Ecto neural progenitor cell (in vitro differentiated cells): Measurements from ENCODE around the gene WDR70.
"Not testable (repeated sequence)": the region's sequence is repeated elsewhere in the genome, so short reads cannot be mapped to it uniquely, and the experiment has no call there.

Experiments used
- DNase-seq: peaks from one replicate; pipeline ENCODE4 v3.0.0-alpha.2; 2018; ENCODE audit warnings: low spot score

The WDR70 gene

DNA sequence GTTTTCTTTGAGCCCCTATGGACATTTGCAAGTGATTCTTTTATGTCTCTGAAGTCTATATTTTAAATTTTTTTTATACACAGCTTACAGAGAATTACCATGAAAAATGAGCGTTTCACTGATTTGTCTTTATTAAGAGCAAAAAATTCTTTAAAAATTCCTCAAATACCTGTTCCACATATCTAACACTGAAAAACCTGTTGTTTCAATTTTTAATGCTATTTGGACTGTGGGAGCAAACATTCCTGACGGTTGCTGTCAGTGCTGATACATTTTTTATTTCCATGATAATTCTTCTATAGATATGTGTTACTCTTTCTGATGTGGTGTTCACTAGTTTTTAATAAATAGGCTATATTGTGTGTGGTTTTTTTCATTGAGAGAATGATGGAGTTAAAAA, 261.0 kb downstream of the WDR70 start:
- DNase-seq, result no peak

GRCh38 chr5:37641933-37642332, 262.8 kb downstream of the WDR70 start:
- DNase-seq, result no peak

DNA sequence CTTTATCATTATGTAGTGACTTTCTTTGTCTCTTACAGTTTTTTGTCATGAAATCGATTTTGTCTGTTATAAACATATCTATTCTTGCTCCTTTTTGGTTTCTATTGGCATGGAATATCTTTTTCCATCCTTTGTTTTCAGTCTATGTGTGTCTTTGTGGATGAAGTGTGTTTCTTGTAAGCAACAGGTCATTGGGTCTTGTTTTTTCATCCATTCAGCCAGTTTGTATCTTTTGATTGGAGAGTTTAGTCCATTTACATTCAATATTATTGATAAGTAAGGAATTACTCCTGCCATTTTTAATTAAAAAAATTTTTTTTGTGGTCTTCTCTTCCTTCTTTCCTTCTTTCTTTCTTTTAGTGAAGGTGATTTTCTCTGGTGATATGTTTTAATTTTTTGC, 266.6 kb downstream of the WDR70 start:
- DNase-seq, result no peak

DNA sequence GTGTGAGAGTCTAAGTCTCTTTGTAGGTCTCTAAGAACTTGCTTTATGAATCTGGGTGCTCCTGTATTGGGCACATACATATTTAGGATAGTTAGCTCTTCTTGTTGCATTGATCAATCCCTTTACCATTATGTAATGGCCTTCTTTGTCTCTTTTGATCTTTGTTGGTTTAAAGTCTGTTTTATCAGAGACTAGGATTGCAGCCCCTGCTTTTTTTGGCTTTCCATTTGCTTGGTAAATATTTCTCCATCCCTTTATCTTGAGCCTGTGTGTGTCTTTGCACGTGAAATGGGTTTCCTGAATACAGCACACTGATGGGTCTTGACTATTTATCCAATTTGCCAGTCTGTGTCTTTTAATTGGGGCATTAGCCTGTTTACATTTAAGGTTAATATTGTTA, 275.4 kb downstream of the WDR70 start:
- not testable (repeated sequence) for DNase-seq

GRCh38 chr5:37657046-37657445, 277.9 kb downstream of the WDR70 start:
- no peak for DNase-seq

GRCh38 chr5:37658440-37658839, 279.3 kb downstream of the WDR70 start:
- DNase-seq, result no peak

DNA sequence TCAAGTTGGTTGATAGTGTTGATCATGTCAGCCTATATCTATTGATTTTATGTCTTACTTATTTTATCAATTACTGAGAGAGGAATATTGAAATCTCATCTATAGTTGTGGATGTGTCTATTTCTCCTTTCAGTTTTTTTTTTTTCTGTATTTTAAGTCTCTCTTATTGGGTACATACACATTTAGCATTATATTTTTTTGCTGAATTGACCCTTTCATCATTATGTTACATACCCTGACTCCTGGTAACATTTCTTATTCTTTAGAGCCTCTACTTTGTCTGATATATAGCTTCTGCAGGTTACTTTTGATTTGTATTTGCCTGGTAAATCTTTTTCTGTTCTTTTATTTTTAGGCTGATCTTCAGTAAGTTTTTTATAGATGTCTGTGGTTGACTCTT, 281.2 kb downstream of the WDR70 start:
- no peak for DNase-seq

GRCh38 chr5:37661227-37661920, 282.3 kb downstream of the WDR70 start:
- no peak for DNase-seq

- DNase-seq, result no peak
Observed at GRCh38 chr5:37661951-37662350, 282.8 kb downstream of the WDR70 start.

GRCh38 chr5:37662362-37662761, 283.2 kb downstream of the WDR70 start:
- no peak for DNase-seq

DNA sequence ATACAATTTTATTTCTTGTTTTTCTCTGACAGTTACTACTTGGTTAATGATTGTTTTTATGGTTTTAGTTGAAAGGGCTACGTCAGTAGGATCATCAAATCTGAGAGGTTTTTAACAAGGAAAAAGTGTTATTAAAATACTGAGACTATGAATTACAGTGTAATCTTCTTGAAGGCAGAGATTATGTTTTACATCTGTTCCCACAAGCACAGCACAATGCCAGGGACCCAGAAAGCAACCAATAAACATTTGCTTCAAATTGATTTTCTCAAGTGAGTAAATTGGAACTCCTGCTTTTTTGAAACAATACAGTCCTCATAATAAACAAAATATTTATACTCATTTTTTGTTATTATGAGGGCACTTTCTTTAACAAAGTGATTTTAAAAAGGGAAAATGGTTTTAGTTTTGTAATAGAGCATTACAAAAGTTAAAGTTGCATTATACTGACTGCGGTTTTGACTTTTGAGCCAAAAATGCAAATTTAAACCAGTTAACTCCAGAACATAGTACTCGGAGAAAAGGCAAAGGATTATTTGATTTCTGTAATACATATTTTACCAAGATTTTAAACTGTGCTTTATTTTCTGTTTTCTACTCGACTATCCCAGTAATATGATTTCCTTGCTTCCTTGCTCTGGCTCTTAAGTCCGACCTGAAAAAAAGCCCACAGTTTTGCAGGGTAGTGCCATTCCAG, 283.8 kb downstream of the WDR70 start:
- DNase-seq, result no peak

DNA sequence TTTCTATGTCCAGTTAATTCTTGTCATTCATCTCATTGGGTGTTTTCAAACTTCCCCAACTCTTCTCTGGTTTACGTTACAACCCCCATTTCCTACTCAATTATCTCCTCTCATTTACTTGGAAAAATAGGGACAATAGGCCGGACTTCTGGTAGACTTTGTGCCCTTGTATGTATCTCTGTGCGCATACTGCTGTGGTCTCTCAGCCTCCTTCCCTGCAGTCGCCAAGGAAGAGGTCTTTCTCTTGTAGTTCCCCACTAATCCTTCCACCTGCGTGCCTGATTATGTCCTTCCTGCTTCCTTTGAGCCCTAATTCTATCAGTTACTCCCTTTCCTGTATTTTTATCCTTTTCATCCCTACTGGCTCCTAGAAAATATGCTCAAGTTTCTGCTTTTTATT, 284.4 kb downstream of the WDR70 start:
- DNase-seq, result no peak

- no peak for DNase-seq
Observed at GRCh38 chr5:37664551-37664950, 285.4 kb downstream of the WDR70 start.

DNA sequence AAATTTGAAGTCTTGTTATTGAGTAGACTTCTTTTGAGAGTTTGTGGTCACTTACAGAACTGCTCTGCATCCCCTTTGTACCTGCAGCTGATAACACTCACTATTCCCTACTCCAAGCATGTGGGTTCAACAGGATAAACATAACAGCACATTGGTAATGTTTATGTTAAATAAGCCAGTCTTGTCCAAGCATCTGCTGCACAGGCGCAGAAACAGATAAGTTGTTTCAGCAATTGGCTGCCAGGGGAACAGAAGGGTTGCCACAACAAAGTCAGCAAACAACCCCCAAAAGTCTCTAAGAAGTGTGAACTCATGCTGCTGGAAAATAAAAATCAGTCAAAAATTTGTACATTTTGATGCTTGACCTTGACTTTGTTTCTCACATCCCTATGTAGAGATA, 286.2 kb downstream of the WDR70 start:
- no peak for DNase-seq

GRCh38 chr5:37665889-37666288, 286.8 kb downstream of the WDR70 start:
- no peak for DNase-seq

- no peak for DNase-seq
Observed at GRCh38 chr5:37667430-37667829, 288.3 kb downstream of the WDR70 start.

- no peak for DNase-seq
Observed at GRCh38 chr5:37667846-37668245, 288.7 kb downstream of the WDR70 start.

GRCh38 chr5:37668524-37669047, 289.5 kb downstream of the WDR70 start:
- DNase-seq, result no peak

GRCh38 chr5:37672118-37672588, 293.0 kb downstream of the WDR70 start:
- not testable (repeated sequence) for DNase-seq

DNA sequence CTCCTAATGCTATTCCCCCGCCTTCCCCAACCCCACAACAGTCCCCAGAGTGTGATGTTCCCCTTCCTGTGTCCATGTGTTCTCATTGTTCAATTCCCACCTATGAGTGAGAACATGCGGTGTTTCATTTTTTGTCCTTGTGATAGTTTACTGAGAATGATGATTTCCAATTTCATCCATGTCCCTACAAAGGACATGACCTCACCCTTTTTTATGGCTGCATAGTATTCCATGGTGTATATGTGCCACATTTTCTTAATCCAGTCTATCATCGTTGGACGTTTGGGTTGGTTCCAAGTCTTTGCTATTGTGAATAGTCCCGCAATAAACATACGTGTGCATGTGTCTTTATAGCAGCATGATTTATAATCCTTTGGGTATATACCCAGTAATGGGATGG, 295.2 kb downstream of the WDR70 start:
- not testable (repeated sequence) for DNase-seq

- DNase-seq, result not testable (repeated sequence)
Observed at GRCh38 chr5:37679326-37679725, 300.2 kb downstream of the WDR70 start.

DNA sequence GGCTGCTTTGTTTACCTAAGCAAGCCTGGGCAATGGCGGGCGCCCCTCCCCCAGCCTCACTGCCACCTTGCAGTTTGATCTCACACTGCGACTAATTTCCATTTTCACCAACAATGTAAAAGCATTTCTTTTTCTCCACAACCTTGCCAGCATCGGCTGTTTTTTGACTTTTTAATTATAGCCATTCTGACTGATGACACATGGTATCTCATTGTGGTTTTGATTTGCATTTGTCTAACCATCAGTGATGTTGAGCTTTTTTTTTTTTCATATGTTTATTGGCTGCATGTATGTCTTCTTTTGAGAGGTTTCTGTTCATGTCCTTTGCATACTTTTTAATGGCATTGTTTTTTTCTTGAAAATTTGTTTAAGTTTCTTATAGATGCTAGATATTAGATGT, 300.8 kb downstream of the WDR70 start:
- DNase-seq, result not testable (repeated sequence)

DNA sequence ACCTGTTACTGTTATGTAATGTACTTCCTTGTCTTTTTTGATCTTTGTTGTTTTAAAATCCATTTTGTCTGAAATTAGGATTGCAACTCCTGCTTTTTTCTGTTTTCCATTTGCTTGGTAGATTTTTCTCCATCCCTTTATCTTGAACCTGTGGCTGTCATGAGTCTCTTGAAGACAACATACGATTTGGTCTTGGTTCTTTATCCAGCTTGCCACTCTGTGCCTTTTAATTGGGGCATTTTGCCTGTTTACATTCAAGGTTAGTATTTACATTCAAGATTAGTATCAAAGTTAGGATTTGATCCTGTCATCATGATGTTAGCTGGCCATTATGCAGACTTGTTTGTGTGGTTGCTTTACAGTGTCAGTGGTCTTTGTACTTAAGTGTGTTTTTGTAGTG, 304.0 kb downstream of the WDR70 start:
- DNase-seq, result no peak
